Right atrium auricular region (tissue), 2 donors: ENCODE results near the gene CAPRIN1. TPM values are rescaled to one million over a fixed set of nuclear protein-coding genes. Genes with fewer than 3 reads are reported as not detected.
"Not testable (repeated sequence)": the region's sequence is repeated elsewhere in the genome, so short reads cannot be mapped to it uniquely, and the experiment has no call there.

ENCODE experiments used
- DNase-seq: peaks from one replicate; pipeline ENCODE4 v3.0.0-alpha.2; 2019; ENCODE audit warnings: low spot score
- H3K27ac ChIP-seq, 2 donors: fragments of 200-600 bp; sonication (generic); 1 replicate in 1 of 2; 2 replicates in 1 of 2; pipeline ENCODE4 v1.5.1; 2016 to 2019
- H3K27me3 ChIP-seq, 2 donors: fragments of 200-600 bp; sonication (generic); one replicate each; pipeline versions ENCODE4 v1.5.1 to v1.6.0; 2017 to 2019
- H3K36me3 ChIP-seq: fragments of 200-600 bp; sonication (generic); one replicate; pipeline ENCODE4 v1.5.1; 2016
- H3K4me1 ChIP-seq, 2 donors: fragments of 200-600 bp; sonication (generic); one replicate each; pipeline versions ENCODE4 v1.5.1 to v1.6.0; 2017 to 2019
- H3K4me3 ChIP-seq, 2 donors: fragments of 200-600 bp; sonication (generic); 1 replicate in 1 of 2; 2 replicates in 1 of 2; pipeline ENCODE4 v1.5.1; 2017 to 2019; ENCODE audit warnings: mild to moderate bottlenecking in 1 of 2, moderate library complexity in 1 of 2
- H3K9me3 ChIP-seq, 2 donors: fragments of 200-600 bp; sonication (generic); one replicate each; pipeline ENCODE4 v1.5.1; 2019
- total RNA-seq, 2 donors: library from RNA; depleted of rRNA; stranded (reverse); fragments of >200 nt; gene quantifications; one replicate each; pipeline ENCODE4 v1.1.0, GENCODE V29; 2016
- TF ChIP-seq, protein P1 (sequence below), 2 donors: fragments of 200-600 bp; sonication (generic); IDR thresholded peaks; one replicate each; pipeline ENCODE4 v1.5.1; 2019; ENCODE audit warnings: antibody characterized with exemption in 2 of 2

Gene CAPRIN1
- total RNA-seq, 2 donors from 2014 or later = 80.1 to 102 TPM

DNA sequence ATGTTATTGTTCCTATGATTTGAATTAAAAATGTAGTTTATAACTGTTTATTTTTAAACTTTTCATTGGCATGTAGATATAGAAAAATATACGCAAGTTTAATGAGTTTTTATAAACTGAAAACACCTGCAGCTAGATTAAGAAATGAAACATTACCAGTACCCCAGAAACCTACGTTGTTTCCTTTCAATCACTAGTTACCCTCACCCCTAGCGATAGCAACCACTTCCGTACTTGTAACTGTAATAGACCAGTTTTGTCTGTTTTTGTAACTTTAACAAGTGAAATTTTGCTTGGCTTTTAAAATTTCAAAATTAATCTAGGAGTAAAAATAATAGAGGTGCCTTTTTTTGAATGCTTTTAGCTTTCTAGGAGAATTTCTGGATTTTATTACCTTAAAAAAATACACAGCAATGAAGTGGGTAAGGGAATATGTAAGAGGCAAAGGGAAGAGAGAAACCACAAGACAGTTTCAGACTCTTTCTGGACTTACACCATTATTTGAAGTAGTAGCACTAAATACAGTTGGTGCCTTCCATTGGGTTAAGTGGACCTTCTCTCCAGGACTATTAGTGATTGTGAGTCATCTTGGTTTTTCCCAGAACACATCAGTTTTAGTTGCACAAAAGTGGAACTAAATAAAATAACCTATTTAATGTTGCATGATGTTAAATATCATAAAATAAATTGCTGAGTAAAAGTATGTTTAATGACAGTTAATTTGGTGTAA is 35.2 kb downstream of the CAPRIN1 start:
- no peaks in the 10 kb centered on the region for H3K9me3 ChIP-seq
- DNase-seq = no peak
- TF ChIP-seq, protein P1, sequence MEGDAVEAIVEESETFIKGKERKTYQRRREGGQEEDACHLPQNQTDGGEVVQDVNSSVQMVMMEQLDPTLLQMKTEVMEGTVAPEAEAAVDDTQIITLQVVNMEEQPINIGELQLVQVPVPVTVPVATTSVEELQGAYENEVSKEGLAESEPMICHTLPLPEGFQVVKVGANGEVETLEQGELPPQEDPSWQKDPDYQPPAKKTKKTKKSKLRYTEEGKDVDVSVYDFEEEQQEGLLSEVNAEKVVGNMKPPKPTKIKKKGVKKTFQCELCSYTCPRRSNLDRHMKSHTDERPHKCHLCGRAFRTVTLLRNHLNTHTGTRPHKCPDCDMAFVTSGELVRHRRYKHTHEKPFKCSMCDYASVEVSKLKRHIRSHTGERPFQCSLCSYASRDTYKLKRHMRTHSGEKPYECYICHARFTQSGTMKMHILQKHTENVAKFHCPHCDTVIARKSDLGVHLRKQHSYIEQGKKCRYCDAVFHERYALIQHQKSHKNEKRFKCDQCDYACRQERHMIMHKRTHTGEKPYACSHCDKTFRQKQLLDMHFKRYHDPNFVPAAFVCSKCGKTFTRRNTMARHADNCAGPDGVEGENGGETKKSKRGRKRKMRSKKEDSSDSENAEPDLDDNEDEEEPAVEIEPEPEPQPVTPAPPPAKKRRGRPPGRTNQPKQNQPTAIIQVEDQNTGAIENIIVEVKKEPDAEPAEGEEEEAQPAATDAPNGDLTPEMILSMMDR (IDR thresholded peaks at IDR 0.05) = no peak
- H3K27ac ChIP-seq = no peak overlapping the region
- no peaks in the 10 kb centered on the region for H3K27me3 ChIP-seq
- no peaks in the 10 kb centered on the region for H3K4me1 ChIP-seq
- peaks cover 94% of the 10 kb centered on the region for H3K36me3 ChIP-seq
- no peak overlapping the region for H3K4me3 ChIP-seq

DNA sequence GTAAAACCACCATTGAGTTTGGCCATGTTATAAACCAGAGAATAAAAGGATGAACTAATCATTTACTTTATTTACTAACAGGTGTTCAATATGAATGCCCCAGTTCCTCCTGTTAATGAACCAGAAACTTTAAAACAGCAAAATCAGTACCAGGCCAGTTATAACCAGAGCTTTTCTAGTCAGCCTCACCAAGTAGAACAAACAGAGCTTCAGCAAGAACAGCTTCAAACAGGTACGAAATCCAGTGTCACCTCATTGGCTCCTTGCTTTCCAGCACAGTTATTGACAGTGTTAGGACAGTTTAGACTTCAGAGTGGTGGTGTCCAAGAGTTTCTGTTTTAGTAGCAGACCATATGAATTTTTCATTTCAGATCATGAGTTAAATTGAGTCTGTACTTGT is 40.3 kb downstream of the CAPRIN1 start:
- no peaks in the 10 kb centered on the region for H3K9me3 ChIP-seq
- no peaks in the 10 kb centered on the region for H3K4me1 ChIP-seq
- H3K27ac ChIP-seq = no peak overlapping the region
- H3K36me3 ChIP-seq = peaks cover 91% of the 10 kb centered on the region
- H3K27me3 ChIP-seq = no peaks in the 10 kb centered on the region
- TF ChIP-seq, protein P1 (IDR thresholded peaks at IDR 0.05) = no peak
- no peak for DNase-seq
- no peak overlapping the region for H3K4me3 ChIP-seq

DNA sequence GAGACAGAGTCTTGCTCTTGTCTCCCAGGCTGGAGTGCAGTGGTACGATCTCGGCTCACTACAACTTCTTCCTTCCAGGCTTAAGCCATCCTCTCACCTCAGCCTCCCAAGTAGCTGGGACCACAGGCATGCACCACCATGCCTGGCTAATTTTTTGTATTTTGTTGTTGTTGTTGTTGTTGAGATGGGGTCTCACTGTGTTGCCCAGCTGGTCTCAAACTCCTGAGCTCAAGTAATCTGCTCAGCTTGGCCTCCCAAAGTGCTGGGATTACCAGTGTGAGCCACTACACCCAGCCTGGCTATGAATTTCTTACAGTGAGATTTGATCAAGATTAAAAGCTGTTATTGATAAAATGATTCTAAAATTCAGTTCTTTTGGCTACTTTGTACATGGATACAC is 43.4 kb downstream of the CAPRIN1 start:
- H3K27me3 ChIP-seq, H3K4me3 ChIP-seq, H3K9me3 ChIP-seq, DNase-seq, H3K4me1 ChIP-seq, H3K27ac ChIP-seq: not testable (repeated sequence)
- peaks cover 95% of the 10 kb centered on the region for H3K36me3 ChIP-seq

DNA sequence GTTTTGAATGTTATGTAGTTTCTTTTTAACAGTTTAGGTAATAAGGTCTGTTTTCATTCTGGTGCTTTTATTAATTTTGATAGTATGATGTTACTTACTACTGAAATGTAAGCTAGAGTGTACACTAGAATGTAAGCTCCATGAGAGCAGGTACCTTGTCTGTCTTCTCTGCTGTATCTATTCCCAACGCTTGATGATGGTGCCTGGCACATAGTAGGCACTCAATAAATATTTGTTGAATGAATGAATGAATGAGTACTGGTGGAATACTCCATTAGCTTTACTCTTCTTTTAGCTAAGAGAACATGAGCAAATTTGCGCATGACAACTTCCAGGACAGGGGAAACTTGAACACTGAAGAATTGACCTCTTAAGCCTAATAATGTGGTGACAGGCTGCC is 47.3 kb downstream of the CAPRIN1 start:
- H3K36me3 ChIP-seq = peaks cover 64% of the 10 kb centered on the region
- no peaks in the 10 kb centered on the region for H3K4me1 ChIP-seq
- no peaks in the 10 kb centered on the region for H3K9me3 ChIP-seq
- no peak overlapping the region for H3K27ac ChIP-seq
- H3K4me3 ChIP-seq = no peak overlapping the region
- no peaks in the 10 kb centered on the region for H3K27me3 ChIP-seq
- DNase-seq = no peak
- TF ChIP-seq, protein P1 (IDR thresholded peaks at IDR 0.05) = no peak

DNA sequence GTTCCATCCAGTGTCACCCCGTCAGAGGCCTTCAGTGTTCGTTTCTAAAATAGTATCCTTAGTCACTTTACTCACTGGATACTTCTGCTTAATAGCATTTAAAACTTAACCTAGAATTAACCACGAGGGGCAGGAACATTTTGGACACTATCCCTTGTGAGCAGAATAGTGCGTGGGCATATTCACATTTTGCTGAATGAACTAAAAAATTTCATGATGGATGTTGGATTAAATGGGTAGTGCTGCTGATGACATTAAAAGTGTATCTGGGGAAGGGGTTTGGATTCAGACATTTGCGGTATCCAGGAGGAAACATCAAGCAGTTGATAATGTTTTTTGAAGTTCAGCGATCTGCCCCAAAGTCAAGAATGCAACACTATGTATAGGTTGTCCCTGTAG is 53.1 kb downstream of the CAPRIN1 start:
- H3K27me3 ChIP-seq = no peaks in the 10 kb centered on the region
- TF ChIP-seq, protein P1 (IDR thresholded peaks at IDR 0.05) = no peak
- H3K9me3 ChIP-seq = no peaks in the 10 kb centered on the region
- peaks cover 21% of the 10 kb centered on the region for H3K36me3 ChIP-seq
- peak overlapping the region; percentile 60 to 92 for H3K4me3 ChIP-seq
- peaks cover 0 to 15% of the 10 kb centered on the region in 2 donors for H3K4me1 ChIP-seq
- peak overlapping the region; percentile 87 to 93 for H3K27ac ChIP-seq
- no peak for DNase-seq

DNA sequence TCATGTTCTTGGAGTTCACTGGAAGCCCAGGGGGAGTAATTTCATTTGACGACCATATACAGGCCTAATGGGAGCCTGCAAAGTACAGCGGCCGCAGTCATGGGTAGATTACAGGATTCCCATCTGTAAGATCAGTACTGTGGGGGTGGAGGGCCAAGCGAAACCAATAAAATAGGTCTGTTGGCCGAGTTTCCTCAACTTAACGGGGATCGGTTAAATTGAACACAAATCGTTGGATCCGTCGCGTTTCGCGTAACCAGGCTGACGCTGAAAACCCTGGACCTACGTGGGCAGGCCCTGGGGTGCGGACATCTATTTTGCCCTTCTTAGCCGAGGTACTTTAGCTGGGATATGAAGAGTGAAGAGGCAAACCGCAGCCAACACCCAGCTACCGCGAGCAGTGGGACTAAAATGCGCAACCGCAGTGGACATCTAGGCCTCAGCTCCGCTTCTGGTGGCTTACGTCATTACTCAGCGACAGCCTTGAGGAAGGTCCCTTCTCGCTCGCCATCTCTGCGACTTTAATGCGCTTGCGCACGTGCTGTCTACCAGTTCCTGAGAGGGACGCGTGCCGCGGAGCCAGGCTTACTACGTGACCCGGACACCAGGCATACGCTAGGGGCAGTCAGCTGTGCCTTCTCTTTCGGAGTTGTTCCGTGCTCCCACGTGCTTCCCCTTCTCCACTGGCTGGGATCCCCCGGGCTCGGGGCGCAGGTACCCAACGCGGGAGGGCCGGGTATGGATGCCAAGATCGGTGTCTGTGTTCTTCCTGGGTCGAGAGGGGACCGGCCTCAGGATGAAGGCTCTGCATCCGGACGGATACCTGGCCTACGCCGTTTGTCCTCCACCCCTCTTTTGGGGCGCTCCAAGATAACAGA is 53.8 kb downstream of the CAPRIN1 start, which contains the start of gene NAT10:
Gene NAT10 (plus strand): TSS at position 551 of the 878 bp plus-strand sequence. CDS start 2,597 bp downstream, outside the sequence.
- H3K36me3 ChIP-seq = peaks cover 20% of the 10 kb centered on the region

More for the DNA sequence above, 53.8 kb downstream of the CAPRIN1 start, which contains the start of gene NAT10:
- TF ChIP-seq, protein P1 (IDR thresholded peaks at IDR 0.05) = no peak
- peak within 1 kb of the TSS; percentile 87 to 93 for H3K27ac ChIP-seq
- no peaks in the 10 kb centered on the region for H3K9me3 ChIP-seq
- H3K4me3 ChIP-seq = peak within 1 kb of the TSS; percentile 60 to 92
- DNase-seq = peak; percentile 99
- H3K4me1 ChIP-seq = peaks cover 0 to 15% of the 10 kb centered on the region in 2 donors
- H3K27me3 ChIP-seq = no peaks in the 10 kb centered on the region
